Lung (tissue), 12 donors: ENCODE data around the gene SAMM50. TPM values are rescaled to one million over a fixed set of nuclear protein-coding genes. Genes with fewer than 3 reads are reported as not detected.

Experiments
- ATAC-seq: fragments of 200-7000 bp; cut with Tn5 transposase; one replicate; pipeline ENCODE4 v1.9.1; 2020; ENCODE audit warnings: moderate number of reproducible peaks; ENCODE audit not compliant: insufficient read depth, low FRiP score
- DNase-seq, 3 donors: peaks; one replicate each; pipeline ENCODE4 v3.0.0-alpha.2; 2013 to 2017
- H3K27ac ChIP-seq, 2 donors: one replicate each; pipeline ENCODE4 v1.5.1; 2013; ENCODE audit warnings: mild to moderate bottlenecking in 2 of 2, moderate library complexity in 2 of 2, control low read depth in 1 of 2, inconsistent platforms in 1 of 2, low read depth in 1 of 2, low read length in 1 of 2
- H3K27me3 ChIP-seq, 3 donors: one replicate each; pipeline ENCODE4 v1.5.1; 2013; ENCODE audit warnings: low read length in 2 of 3; ENCODE audit not compliant: control insufficient read depth in 3 of 3, insufficient read depth in 3 of 3
- H3K36me3 ChIP-seq, 4 donors: one replicate each; pipeline ENCODE4 v1.5.1; 2013; ENCODE audit warnings: low read length in 4 of 4, mild to moderate bottlenecking in 1 of 4, moderate library complexity in 1 of 4; ENCODE audit not compliant: control insufficient read depth in 4 of 4, insufficient read depth in 4 of 4
- H3K4me1 ChIP-seq, 5 donors: one replicate each; pipeline ENCODE4 v1.5.1; 2013; ENCODE audit warnings: low read length in 5 of 5, mild to moderate bottlenecking in 2 of 5, moderate library complexity in 1 of 5; ENCODE audit not compliant: control insufficient read depth in 5 of 5, insufficient read depth in 5 of 5
- H3K4me3 ChIP-seq: one replicate; pipeline ENCODE4 v1.5.1; 2013; ENCODE audit warnings: mild to moderate bottlenecking, control low read depth, moderate library complexity
- H3K9ac ChIP-seq, 2 donors: one replicate each; pipeline ENCODE4 v1.5.1; 2013; ENCODE audit warnings: low read length in 2 of 2, control low read depth in 1 of 2; ENCODE audit not compliant: insufficient read depth in 1 of 2
- H3K9me3 ChIP-seq, 4 donors: one replicate each; pipeline ENCODE4 v1.5.1; 2013; ENCODE audit warnings: low read length in 3 of 4, mild to moderate bottlenecking in 1 of 4, moderate library complexity in 1 of 4; ENCODE audit not compliant: control insufficient read depth in 4 of 4, insufficient read depth in 3 of 4
- WGBS, 2 donors: extraction: QIAGEN DNeasy Blood & Tissue Kit; methylation state at CpG; one replicate each; pipeline ENCODE4 v1.1.7; 2013; 5-methylcytosine and 5-hydroxymethylcytosine counted together
- polyA plus RNA-seq, 2 donors: library from polyadenylated mRNA; stranded (reverse); fragments of 200-250 nt; gene quantifications; one replicate each; pipeline ENCODE4 v1.2.1, GENCODE V29; 2013
- total RNA-seq, 2 donors: library from RNA; depleted of rRNA in 1 of 2; stranded (reverse); fragments of >200 nt in 1 of 2; gene quantifications; one replicate each; pipeline ENCODE4 v1.2.1, GENCODE V29; 2014 to 2021
- TF ChIP-seq, protein P1 (sequence below): IDR thresholded peaks from 2 replicates; pipeline ENCODE4 v1.5.1; 2012; ENCODE audit warnings: mild to moderate bottlenecking; ENCODE audit errors: control extremely low read depth, extremely low read depth
- donor health status: control.
- donor health status: control.
- donor health status: Bipolar disorder and iron deficiency.
- donor health status: healthy.
- donor health status: DM: yes; HTN: yes; CAD: no.

Gene SAMM50
- total and polyA plus RNA-seq, 4 donors: 11.2 to 35.9 (median 30.5) TPM

GRCh38 chr22:43919106-43919973 is 35.9 kb upstream of the SAMM50 start:
- H3K9ac ChIP-seq: no peak overlapping the region
- ATAC-seq (no peak), DNase-seq (no peak)
- no peak overlapping the region for H3K27ac ChIP-seq
- H3K9me3 ChIP-seq: peaks cover 0 to 3% (median 0%) of the 10 kb centered on the region in 4 donors
- no peaks in the 10 kb centered on the region for H3K36me3 ChIP-seq
- TF ChIP-seq, protein P1, sequence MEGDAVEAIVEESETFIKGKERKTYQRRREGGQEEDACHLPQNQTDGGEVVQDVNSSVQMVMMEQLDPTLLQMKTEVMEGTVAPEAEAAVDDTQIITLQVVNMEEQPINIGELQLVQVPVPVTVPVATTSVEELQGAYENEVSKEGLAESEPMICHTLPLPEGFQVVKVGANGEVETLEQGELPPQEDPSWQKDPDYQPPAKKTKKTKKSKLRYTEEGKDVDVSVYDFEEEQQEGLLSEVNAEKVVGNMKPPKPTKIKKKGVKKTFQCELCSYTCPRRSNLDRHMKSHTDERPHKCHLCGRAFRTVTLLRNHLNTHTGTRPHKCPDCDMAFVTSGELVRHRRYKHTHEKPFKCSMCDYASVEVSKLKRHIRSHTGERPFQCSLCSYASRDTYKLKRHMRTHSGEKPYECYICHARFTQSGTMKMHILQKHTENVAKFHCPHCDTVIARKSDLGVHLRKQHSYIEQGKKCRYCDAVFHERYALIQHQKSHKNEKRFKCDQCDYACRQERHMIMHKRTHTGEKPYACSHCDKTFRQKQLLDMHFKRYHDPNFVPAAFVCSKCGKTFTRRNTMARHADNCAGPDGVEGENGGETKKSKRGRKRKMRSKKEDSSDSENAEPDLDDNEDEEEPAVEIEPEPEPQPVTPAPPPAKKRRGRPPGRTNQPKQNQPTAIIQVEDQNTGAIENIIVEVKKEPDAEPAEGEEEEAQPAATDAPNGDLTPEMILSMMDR: no peak
- H3K27me3 ChIP-seq: no peaks in the 10 kb centered on the region
- 83 to 88% methylated on average over 16 of the region's 16 CpGs for WGBS, 2 donors
- peaks cover 0 to 5% (median 2%) of the 10 kb centered on the region in 5 donors for H3K4me1 ChIP-seq
- no peak overlapping the region for H3K4me3 ChIP-seq

GRCh38 chr22:43921370-43921769 is 33.9 kb upstream of the SAMM50 start:
- H3K36me3 ChIP-seq: no peaks in the 10 kb centered on the region
- H3K27ac ChIP-seq: no peak overlapping the region
- no peak overlapping the region for H3K4me3 ChIP-seq
- H3K9ac ChIP-seq: no peak overlapping the region
- WGBS, 2 donors: 45 to 55% methylated on average over 4 of the region's 4 CpGs
- peaks cover 0 to 6% (median 2%) of the 10 kb centered on the region in 5 donors for H3K4me1 ChIP-seq
- no peaks in the 10 kb centered on the region for H3K9me3 ChIP-seq
- DNase-seq (no peak), ATAC-seq (no peak)
- peaks cover 0 to 4% (median 0%) of the 10 kb centered on the region in 3 donors for H3K27me3 ChIP-seq
- TF ChIP-seq, protein P1: no peak

DNA sequence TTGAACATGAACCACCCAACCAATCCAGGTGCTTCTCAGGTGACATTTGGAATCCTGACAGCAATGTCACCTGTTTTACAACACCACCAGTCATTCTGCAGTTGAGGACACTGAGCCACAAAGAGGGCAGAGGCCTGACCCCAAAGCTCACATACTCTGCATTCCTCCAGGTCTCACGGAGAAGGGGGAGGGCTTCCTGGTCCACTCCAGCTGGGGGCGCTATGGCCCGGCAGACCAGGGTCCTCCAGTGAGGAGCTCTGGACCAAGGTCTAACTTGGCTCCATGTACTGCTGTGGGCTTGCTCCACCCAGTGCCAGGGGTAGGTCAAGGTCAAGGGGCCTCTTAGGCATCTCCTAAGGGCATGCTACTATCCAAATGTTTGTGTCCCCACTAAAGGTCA is 33.1 kb upstream of the SAMM50 start:
- Histone ChIP-seq H3K9ac (no peak overlapping the region), H3K4me1 (peaks cover 0 to 6% (median 2%) of the 10 kb centered on the region in 5 donors), H3K36me3 (no peaks in the 10 kb centered on the region), H3K27me3 (peaks cover 0 to 4% (median 0%) of the 10 kb centered on the region in 3 donors), H3K9me3 (no peaks in the 10 kb centered on the region), H3K27ac (no peak overlapping the region), H3K4me3 (no peak overlapping the region)
- TF ChIP-seq, protein P1: no peak
- WGBS, 2 donors: 76 to 83% methylated on average over 3 of the region's 3 CpGs
- DNase-seq: no peak
- ATAC-seq: no peak
